HepG2 (cell line): ENCODE measurements around the gene PDZD7. TPM values are rescaled to one million over a fixed set of nuclear protein-coding genes. Genes with fewer than 3 reads are reported as not detected.

Experiments
- PCBP1 ChIP-seq: fragments of 200-400 bp; formaldehyde crosslinking; IDR thresholded peaks from 2 replicates; pipeline ENCODE4 v1.6.1; 2017; ENCODE audit warnings: mild to moderate bottlenecking, low read depth, low read length, borderline replicate concordance
- SOX6 ChIP-seq, 2 experiments: fragments of 450-650 bp in 1 of 2; sonication (generic) in 1 of 2; formaldehyde crosslinking in 1 of 2; IDR thresholded peaks; 2 replicates each; pipeline versions ENCODE4 v1.4.0 to v1.6.1; 2017 to 2020; ENCODE audit warnings: antibody characterized with exemption in 1 of 2, mild to moderate bottlenecking in 1 of 2, missing genetic modification reagents in 1 of 2
- U2AF2 ChIP-seq: fragments of 200-400 bp; formaldehyde crosslinking; IDR thresholded peaks from 2 replicates; pipeline ENCODE4 v1.6.1; 2017; ENCODE audit warnings: low read depth, mild to moderate bottlenecking, low read length
- WIZ ChIP-seq: sonication (generic); formaldehyde crosslinking; IDR thresholded peaks from 2 replicates; pipeline ENCODE4 v1.5.1; 2020; ENCODE audit warnings: mild to moderate bottlenecking, missing genetic modification reagents
- ZC3H13 ChIP-seq: sonication (generic); formaldehyde crosslinking; IDR thresholded peaks from 2 replicates; pipeline ENCODE4 v1.8.1; 2023; ENCODE audit warnings: mild to moderate bottlenecking, missing genetic modification reagents, moderate library complexity
- ZKSCAN1 ChIP-seq: fragments of 150-350 bp; IDR thresholded peaks from 2 replicates; pipeline ENCODE4 v1.6.1; 2014; ENCODE audit warnings: low read length
- polyA plus RNA-seq, 8 experiments: library from polyadenylated mRNA; depleted of rRNA in 3 of 8; stranded (reverse) in 7 of 8; unstranded in 1 of 8; fragments of >200 nt; fragmentation: Illumina TruSeq in 4 of 8; extraction: Trizol in 4 of 8; gene quantifications; 2 replicates each; pipeline versions ENCODE4 v1.2.1 to v1.2.3, GENCODE V29; 2011 to 2016; ENCODE audit warnings: low read depth in 4 of 8, missing spikeins in 1 of 8, mixed read lengths in 1 of 8; ENCODE audit not compliant: insufficient read depth in 1 of 8
- total RNA-seq, 5 experiments: library from RNA; depleted of rRNA; stranded (reverse); fragments of >200 nt; fragmentation: Illumina TruSeq; extraction: Trizol; gene quantifications; 2 replicates each; pipeline ENCODE4 v1.2.3, GENCODE V29; 2016; ENCODE audit warnings: low read depth in 1 of 5
- TF ChIP-seq, protein P1 (sequence below): sonication (generic); formaldehyde crosslinking; IDR thresholded peaks from 2 replicates; pipeline ENCODE4 v1.5.0; 2020; ENCODE audit warnings: mild to moderate bottlenecking, missing genetic modification reagents, moderate library complexity
- TF ChIP-seq, protein P2 (sequence below): sonication (generic); formaldehyde crosslinking; IDR thresholded peaks from 2 replicates; pipeline ENCODE4 v1.5.1; 2020; ENCODE audit warnings: mild to moderate bottlenecking, missing genetic modification reagents, moderate library complexity
- TF ChIP-seq, protein P3 (sequence below): sonication (generic); formaldehyde crosslinking; IDR thresholded peaks from 2 replicates; pipeline ENCODE4 v1.5.0; 2020; ENCODE audit warnings: mild to moderate bottlenecking, missing genetic modification reagents, borderline replicate concordance

The PDZD7 gene
- total and polyA plus RNA-seq, 2 of the 13 experiments (the other 11 are each of a cell fraction or from before 2014, with no cell fraction given) = 0.58 to 0.73 TPM

DNA sequence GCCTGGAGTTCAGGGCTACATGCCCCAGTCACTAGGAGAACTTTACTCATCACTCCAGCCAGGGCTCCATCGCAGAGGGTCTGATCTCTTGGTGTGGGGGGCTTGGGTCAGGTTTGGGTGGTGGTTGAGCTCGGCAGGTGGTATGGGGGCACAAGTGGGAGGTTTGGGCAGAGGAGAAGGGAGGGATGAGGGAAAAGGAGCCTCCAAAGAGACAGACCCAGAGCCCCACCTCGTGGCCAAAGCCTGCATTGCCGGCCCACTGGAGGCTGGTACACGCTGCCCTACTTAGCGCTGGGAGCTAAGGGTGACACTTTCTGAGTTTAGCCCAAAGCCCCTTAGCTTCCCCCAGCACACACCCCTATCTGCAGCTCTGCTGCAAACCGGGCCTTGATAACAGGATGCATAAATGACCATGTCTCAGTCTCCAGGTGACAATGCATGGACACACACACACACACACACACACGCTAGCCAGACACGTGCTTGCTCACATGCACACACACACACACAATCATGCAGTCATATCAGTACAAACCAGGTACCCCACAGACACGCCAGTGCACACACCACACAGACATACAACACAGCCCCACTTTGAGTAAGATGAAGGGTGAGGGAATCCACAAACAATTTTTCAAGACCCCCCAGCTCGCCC, 16.6 kb downstream of the PDZD7 start (continued):
- TF ChIP-seq, protein P1, sequence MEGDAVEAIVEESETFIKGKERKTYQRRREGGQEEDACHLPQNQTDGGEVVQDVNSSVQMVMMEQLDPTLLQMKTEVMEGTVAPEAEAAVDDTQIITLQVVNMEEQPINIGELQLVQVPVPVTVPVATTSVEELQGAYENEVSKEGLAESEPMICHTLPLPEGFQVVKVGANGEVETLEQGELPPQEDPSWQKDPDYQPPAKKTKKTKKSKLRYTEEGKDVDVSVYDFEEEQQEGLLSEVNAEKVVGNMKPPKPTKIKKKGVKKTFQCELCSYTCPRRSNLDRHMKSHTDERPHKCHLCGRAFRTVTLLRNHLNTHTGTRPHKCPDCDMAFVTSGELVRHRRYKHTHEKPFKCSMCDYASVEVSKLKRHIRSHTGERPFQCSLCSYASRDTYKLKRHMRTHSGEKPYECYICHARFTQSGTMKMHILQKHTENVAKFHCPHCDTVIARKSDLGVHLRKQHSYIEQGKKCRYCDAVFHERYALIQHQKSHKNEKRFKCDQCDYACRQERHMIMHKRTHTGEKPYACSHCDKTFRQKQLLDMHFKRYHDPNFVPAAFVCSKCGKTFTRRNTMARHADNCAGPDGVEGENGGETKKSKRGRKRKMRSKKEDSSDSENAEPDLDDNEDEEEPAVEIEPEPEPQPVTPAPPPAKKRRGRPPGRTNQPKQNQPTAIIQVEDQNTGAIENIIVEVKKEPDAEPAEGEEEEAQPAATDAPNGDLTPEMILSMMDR = peak; percentile 92
- TF ChIP-seq U2AF2 = no peak
- TF ChIP-seq, protein P2, sequence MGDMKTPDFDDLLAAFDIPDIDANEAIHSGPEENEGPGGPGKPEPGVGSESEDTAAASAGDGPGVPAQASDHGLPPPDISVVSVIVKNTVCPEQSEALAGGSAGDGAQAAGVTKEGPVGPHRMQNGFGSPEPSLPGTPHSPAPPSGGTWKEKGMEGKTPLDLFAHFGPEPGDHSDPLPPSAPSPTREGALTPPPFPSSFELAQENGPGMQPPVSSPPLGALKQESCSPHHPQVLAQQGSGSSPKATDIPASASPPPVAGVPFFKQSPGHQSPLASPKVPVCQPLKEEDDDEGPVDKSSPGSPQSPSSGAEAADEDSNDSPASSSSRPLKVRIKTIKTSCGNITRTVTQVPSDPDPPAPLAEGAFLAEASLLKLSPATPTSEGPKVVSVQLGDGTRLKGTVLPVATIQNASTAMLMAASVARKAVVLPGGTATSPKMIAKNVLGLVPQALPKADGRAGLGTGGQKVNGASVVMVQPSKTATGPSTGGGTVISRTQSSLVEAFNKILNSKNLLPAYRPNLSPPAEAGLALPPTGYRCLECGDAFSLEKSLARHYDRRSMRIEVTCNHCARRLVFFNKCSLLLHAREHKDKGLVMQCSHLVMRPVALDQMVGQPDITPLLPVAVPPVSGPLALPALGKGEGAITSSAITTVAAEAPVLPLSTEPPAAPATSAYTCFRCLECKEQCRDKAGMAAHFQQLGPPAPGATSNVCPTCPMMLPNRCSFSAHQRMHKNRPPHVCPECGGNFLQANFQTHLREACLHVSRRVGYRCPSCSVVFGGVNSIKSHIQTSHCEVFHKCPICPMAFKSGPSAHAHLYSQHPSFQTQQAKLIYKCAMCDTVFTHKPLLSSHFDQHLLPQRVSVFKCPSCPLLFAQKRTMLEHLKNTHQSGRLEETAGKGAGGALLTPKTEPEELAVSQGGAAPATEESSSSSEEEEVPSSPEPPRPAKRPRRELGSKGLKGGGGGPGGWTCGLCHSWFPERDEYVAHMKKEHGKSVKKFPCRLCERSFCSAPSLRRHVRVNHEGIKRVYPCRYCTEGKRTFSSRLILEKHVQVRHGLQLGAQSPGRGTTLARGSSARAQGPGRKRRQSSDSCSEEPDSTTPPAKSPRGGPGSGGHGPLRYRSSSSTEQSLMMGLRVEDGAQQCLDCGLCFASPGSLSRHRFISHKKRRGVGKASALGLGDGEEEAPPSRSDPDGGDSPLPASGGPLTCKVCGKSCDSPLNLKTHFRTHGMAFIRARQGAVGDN (CRISPR knock-in tag) = peak; percentile 44
- no peak for TF ChIP-seq SOX6 (IDR thresholded peaks at IDR 0.05)
- 0 out of 2 replicates have a peak, but pooled peaks have one; percentile 16 for TF ChIP-seq SOX6 (CRISPR knock-in tag; IDR thresholded peaks at IDR 0.05)
- TF ChIP-seq, protein P3, sequence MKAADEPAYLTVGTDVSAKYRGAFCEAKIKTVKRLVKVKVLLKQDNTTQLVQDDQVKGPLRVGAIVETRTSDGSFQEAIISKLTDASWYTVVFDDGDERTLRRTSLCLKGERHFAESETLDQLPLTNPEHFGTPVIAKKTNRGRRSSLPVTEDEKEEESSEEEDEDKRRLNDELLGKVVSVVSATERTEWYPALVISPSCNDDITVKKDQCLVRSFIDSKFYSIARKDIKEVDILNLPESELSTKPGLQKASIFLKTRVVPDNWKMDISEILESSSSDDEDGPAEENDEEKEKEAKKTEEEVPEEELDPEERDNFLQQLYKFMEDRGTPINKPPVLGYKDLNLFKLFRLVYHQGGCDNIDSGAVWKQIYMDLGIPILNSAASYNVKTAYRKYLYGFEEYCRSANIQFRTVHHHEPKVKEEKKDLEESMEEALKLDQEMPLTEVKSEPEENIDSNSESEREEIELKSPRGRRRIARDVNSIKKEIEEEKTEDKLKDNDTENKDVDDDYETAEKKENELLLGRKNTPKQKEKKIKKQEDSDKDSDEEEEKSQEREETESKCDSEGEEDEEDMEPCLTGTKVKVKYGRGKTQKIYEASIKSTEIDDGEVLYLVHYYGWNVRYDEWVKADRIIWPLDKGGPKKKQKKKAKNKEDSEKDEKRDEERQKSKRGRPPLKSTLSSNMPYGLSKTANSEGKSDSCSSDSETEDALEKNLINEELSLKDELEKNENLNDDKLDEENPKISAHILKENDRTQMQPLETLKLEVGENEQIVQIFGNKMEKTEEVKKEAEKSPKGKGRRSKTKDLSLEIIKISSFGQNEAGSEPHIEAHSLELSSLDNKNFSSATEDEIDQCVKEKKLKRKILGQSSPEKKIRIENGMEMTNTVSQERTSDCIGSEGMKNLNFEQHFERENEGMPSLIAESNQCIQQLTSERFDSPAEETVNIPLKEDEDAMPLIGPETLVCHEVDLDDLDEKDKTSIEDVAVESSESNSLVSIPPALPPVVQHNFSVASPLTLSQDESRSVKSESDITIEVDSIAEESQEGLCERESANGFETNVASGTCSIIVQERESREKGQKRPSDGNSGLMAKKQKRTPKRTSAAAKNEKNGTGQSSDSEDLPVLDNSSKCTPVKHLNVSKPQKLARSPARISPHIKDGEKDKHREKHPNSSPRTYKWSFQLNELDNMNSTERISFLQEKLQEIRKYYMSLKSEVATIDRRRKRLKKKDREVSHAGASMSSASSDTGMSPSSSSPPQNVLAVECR = peak; percentile 37; the same call in 1 of the 2 replicates
- 0 out of 2 replicates have a peak, but pooled peaks have one; percentile 44 for TF ChIP-seq ZC3H13 (CRISPR knock-in tag)
- TF ChIP-seq PCBP1 = 0 out of 2 replicates have a peak, but pooled peaks have one; percentile 46
- TF ChIP-seq WIZ (CRISPR knock-in tag) = no peak
- TF ChIP-seq ZKSCAN1 = peak; percentile 58
